Measurements from ENCODE around the gene AHNAK2.

GRCh38 chr14:105010891-105011291 lies 32.7 kb upstream of the AHNAK2 start:
- TF ChIP-seq CTCF (IDR thresholded peaks at IDR 0.05) = no peak
- TF ChIP-seq POLR2A (IDR thresholded peaks at IDR 0.05) = no peak

All from body of pancreas (tissue), 4 donors.